T-helper 1 cell treated with Interleukin-12 subunit alpha and Interleukin-12 subunit beta and Interleukin-4 antibody, amounts not matched to agents 30 μg/mL and 1 μg/mL, for 36 hours (primary cell): ENCODE measurements around the gene UFD1.
"Not testable (repeated sequence)": the region's sequence is repeated elsewhere in the genome, so short reads cannot be mapped to it uniquely, and the experiment has no call there.

Experiments
- H3K27ac Mint-ChIP-seq: one replicate; pipeline ENCODE4 v1.8.0; 2021; ENCODE audit warnings: mild to moderate bottlenecking, mixed read lengths
- H3K27me3 Mint-ChIP-seq: one replicate; pipeline ENCODE4 v1.8.0; 2021; ENCODE audit warnings: low read depth, mixed read lengths
- H3K36me3 Mint-ChIP-seq: one replicate; pipeline ENCODE4 v1.8.0; 2021; ENCODE audit warnings: low read depth, mixed read lengths
- H3K4me1 Mint-ChIP-seq: one replicate; pipeline ENCODE4 v1.8.0; 2021; ENCODE audit warnings: low read depth, mixed read lengths
- H3K4me3 Mint-ChIP-seq: one replicate; pipeline ENCODE4 v1.8.0; 2021; ENCODE audit warnings: mild to moderate bottlenecking, moderate library complexity, mixed read lengths
- H3K9me3 Mint-ChIP-seq: one replicate; pipeline ENCODE4 v1.8.0; 2021; ENCODE audit warnings: mixed read lengths

The UFD1 gene

DNA sequence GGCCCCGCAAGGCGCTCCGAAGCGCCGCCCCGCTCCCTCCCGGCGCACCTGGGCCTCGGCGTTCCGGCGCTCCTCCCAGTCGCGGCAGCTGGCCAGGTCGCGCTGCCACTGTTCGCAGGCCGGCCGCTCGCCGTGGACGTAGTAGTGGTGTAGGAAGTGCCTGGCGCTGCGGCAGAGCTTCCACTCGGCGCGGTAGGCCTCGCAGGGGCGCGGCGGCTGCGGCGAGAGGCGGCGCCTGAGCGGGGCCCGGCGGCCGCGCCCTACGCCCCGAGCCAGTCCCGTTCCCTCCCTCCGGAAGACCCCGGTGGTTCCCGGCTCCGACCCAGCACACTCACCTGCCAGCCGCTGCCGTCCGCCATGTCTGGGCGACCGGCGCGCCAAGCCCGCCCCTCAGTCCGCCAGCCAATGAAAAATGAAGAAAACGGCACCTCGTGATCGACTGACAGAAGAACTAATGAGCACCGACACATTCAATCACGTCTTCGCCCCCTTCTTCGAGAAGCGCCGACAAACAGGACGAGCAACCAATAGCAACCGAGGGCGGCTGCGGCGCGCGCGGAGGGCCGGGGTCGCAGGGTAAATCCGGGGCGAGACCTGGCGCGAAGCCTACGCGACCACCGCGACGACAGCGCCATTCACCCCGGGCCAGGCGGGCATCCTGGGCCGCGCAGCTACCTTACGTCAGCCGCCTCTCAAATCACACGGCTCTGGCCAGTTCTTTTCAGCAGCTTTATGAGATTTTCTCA, 31.5 kb downstream of the UFD1 start, which contains the start of gene C22orf39:
C22orf39 (minus strand) TSS at position 382 of the 746 bp plus-strand sequence; CDS start at position 359, 23 bp downstream.
- no peaks in the 10 kb centered on the region for H3K27me3 Mint-ChIP-seq
- H3K4me1 Mint-ChIP-seq = peaks cover 33% of the 10 kb centered on the region
- H3K27ac Mint-ChIP-seq = peak within 1 kb of the TSS; percentile 99
- no peaks in the 10 kb centered on the region for H3K9me3 Mint-ChIP-seq
- H3K36me3 Mint-ChIP-seq = peaks cover 24% of the 10 kb centered on the region
- H3K4me3 Mint-ChIP-seq = peak within 1 kb of the TSS; percentile 100

DNA sequence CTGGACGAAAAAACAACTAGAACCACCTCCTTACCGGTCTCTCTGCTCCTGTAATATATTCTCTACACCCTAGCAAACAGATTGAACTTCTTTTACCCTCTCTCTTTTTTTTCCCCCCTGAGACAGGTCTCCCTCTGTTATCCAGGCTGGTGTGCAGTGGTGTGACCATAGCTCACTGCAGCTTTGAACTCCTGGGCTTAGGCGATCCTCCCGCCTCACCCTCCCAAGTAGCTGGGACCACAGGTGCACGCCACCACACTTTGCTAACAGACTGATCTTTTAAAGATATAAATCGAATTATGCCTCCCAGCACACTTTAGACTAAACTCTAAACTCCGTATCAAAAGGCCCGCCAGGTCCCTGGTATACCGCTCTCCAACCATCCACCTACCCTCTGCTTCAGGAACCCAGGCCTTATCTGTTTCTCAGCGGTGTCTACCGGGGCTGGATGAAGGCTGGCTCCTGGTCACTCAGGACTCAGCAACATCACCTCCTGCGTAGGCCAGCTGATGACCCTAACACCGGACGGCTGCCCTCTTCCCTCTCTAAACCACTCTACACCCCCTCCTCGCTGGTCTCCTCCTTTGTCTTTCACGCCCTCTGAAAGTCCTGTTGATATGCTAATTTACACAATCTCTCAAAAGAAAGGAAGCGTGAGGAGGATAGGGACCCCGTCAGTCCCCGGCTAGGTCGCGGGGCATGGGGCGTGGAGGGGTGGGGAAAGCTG, 32.2 kb downstream of the UFD1 start:
- Mint-ChIP-seq H3K36me3 (peaks cover 22% of the 10 kb centered on the region), H3K27me3 (no peaks in the 10 kb centered on the region), H3K9me3 (no peaks in the 10 kb centered on the region), H3K4me3 (peak overlapping the region; percentile 100), H3K4me1 (peaks cover 33% of the 10 kb centered on the region), H3K27ac (peak overlapping the region; percentile 80)

DNA sequence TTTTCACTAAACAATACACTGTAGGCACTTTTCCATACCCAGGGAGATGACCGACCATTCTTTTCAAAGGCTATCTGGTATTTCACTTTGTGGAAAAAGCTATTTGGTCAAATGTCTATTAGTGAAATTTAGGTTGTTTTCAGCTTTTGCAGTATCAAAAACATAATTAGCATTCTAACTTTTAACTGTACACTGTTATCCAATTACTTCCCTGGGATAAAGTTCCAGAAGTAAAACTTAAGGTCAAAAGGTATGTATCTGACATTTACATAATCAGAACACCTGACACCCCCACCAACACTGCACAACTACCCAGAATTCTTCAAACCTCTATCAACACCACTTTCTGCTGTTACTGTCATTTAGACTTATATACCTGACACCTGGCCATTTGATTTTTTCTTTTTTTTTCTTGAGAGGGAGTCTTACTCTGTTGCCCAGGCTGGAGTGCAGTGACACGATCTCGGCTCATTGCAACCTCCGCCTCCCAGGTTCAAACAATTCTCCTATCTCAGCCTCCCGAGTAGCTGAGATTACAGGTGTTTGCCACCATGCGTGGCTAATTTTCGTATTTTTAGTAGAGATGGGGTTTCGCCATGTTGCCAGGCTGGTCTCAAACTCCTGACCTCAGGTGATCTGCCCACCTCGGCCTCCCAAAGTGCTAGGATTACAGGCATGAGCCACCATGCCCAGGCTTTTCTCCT, 33.6 kb downstream of the UFD1 start:
- Mint-ChIP-seq H3K27ac (peak overlapping the region; percentile 29), H3K4me1 (peaks cover 33% of the 10 kb centered on the region), H3K36me3 (peaks cover 18% of the 10 kb centered on the region), H3K4me3 (peak overlapping the region; percentile 14)
- H3K9me3 Mint-ChIP-seq, H3K27me3 Mint-ChIP-seq: not testable (repeated sequence)

DNA sequence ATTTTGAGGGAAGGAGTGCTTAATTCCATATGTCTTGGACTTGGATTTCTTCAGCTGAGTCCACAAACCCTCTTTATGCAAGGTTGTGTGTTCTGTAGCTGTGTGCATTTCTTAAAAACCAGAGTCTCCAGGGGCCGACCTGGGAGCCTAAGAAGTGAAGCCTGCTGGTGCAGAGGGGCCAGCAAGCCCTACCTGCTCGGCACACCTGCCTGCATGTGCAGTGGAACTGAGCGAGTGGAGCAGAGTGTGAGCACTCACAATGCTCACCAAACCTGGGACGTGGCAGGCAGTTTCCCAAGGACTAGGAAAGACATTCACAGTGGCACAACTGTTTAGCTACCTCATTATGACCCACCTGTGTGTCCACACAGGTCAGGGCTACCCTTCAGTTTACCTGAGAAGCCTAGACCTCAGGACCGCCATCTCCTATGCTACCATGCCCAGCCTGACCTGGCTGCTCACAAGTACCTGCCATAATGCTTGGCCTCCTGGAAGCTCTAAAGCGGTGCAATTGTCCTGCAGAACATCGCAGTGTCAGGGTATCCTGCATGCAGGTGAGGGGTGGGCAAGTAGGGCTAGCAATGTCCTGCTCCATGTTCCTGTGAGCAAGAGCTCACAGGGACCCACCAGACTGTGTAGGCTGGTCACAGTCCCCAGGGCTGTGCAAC, 35.3 kb downstream of the UFD1 start:
- Mint-ChIP-seq H3K4me1 (peaks cover 26% of the 10 kb centered on the region), H3K36me3 (peaks cover 19% of the 10 kb centered on the region), H3K9me3 (no peaks in the 10 kb centered on the region), H3K27me3 (no peaks in the 10 kb centered on the region), H3K4me3 (no peak overlapping the region), H3K27ac (no peak overlapping the region)

DNA sequence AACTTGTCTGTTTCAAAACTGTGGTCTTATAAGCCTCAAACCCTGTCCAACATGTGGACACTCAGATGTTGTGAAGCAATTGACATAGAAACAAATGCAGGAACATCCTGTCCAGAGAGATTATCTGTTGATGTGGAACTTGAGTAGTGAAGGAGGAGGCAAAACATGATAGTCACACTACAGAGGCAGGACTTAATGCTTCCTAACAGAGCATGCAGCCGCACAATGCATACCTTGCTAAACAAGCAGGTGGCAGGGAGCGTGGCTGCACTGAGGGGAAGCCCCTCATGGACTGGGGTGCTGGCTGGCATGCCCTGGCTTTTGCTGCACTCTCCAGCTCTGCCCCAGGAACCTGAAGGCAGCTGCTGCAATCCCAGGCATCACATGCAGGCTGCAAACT, 36.8 kb downstream of the UFD1 start:
- Mint-ChIP-seq H3K27ac (no peak overlapping the region), H3K27me3 (no peaks in the 10 kb centered on the region), H3K9me3 (no peaks in the 10 kb centered on the region), H3K4me1 (peaks cover 18% of the 10 kb centered on the region), H3K4me3 (no peak overlapping the region), H3K36me3 (peaks cover 19% of the 10 kb centered on the region)

DNA sequence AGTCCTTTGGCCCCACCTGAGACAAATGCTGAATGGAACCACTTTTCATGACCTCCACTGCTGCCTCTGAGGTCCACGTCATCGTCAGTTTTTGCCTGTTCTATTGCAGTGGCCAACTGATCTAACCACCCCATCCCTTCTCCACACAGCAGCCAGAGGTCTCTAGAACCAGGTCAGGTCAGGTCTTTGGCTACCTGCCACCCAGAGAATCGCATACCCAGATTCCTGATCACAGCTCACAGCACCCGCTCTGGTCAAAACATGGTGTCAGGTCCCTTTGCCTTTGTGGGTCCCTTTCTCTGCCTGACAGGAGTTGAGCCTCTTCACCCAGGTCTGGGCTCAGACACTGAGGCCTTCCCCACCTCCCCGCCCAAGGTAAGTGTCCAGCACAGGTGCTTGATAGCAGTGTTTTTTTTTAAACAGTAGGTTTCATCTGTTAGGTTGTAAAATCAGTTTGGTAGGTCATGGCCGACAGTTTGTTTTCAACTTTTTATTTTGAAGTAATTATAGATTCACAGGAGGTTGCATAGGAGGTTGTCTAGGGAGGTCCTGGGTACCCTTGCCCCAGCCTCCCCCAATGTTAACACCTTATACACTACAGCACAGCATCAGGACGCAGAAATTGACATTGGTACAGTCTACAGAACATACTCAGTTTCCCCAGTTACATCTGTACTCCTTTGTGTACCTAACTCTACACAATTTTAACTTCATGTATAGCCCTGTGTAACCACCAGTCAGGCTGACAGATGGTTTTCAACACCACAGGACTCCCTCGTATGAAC, 38.4 kb downstream of the UFD1 start:
- peaks cover 15% of the 10 kb centered on the region for H3K36me3 Mint-ChIP-seq

DNA sequence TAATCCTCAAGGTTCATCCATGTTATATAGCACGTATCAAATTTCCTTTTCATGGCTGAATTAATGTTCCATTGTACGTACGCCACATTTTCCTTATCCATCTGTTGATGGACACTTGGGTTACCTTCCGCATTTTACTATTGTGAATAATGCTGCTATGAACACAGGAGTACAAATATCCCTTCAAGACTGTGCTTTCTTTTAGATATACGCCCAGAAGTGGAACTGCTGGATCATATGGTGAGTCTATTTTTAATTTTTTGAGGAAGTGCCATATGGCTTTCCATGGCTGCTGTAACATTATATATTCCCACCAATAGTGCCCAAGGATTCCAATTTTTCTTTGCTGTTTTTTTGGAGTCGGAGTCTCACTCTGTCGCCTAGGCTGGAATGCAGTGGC, 40.7 kb downstream of the UFD1 start:
- Mint-ChIP-seq H3K9me3 (no peaks in the 10 kb centered on the region), H3K27ac (no peak overlapping the region)

More for the DNA sequence above, 38.4 kb downstream of the UFD1 start:
- peaks cover 9% of the 10 kb centered on the region for H3K4me1 Mint-ChIP-seq
- no peak overlapping the region for H3K4me3 Mint-ChIP-seq
- no peaks in the 10 kb centered on the region for H3K27me3 Mint-ChIP-seq
- H3K27ac Mint-ChIP-seq = no peak overlapping the region
- no peaks in the 10 kb centered on the region for H3K9me3 Mint-ChIP-seq

DNA sequence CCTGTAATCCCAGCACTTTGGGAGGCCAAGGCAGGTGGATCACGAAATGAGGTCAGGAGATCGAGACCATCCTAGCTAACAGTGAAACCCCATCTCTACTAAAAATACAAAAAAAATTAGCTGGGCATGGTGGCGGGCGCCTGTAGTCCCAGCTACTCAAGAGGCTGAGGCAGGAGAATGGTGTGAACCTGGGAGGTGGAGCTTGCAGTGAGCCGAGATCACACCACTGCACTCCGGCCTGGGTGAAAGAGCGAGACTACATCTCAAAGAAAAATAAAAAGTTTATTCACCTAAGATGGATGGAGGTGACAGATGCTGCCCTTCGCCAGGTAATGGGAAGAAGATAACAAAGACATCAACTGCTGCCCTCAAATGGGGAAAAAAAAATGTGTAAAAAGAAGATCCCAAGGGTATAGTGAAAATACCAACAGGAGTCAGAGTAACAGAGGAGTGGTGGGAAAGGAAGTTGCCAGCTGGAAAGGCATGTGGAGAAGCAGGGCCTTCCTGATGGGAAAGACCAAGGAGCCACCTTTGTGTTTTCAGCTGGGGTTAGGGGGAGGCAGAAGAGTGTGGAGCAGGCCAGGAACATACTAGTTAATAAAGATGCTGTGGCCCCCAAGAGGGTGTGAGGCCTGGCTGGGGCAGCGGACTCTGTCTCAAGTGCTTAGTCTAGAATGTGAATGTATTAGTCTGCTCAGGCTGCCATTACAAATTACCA, 42.4 kb downstream of the UFD1 start:
- not testable (repeated sequence) for H3K27ac Mint-ChIP-seq

More for the DNA sequence above, 40.7 kb downstream of the UFD1 start:
- Mint-ChIP-seq H3K4me1 (peaks cover 4% of the 10 kb centered on the region), H3K27me3 (no peaks in the 10 kb centered on the region), H3K36me3 (peaks cover 16% of the 10 kb centered on the region), H3K4me3 (no peak overlapping the region)

DNA sequence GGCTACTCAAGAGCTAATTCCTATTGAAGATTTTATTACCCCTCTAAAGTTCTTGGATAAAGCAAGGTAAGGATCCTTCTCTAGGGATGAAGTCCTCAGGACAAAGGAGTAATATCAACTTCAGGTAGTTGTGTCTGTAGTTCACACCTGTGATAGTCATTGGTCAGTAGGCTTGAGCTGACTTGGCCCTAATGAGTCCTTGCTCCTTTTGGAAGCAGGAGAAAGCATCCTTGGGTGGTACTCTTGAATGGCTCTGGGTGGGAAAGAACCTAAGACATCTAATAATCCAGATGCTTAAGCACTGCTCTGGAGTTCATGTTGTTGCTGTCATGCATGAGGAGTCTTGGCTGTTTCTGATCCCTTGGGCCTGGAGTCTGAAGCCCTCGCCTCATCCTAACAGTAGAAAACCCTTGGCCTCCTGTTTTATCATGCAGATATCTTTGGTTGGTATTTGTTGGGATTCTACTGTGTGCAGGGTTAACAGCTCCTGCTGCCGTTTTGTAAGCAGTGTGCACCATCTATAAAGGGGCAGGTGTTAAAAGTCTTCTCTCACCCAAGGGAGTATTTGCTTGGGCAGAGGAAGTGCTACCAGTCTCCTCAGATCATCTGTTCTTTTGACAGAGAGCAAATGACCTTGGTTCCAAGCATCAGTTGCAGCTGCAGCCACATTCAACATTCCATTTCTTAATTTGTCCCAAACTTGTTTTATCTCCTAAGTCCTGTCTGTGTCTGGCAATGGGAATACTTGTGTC, 44.0 kb downstream of the UFD1 start:
- Mint-ChIP-seq H3K9me3 (no peaks in the 10 kb centered on the region), H3K27me3 (no peaks in the 10 kb centered on the region), H3K4me3 (no peak overlapping the region), H3K4me1 (peaks cover 7% of the 10 kb centered on the region), H3K36me3 (peaks cover 14% of the 10 kb centered on the region), H3K27ac (no peak overlapping the region)

More for the DNA sequence above, 42.4 kb downstream of the UFD1 start:
- H3K36me3 Mint-ChIP-seq = peaks cover 16% of the 10 kb centered on the region
- H3K4me3 Mint-ChIP-seq, H3K4me1 Mint-ChIP-seq, H3K27me3 Mint-ChIP-seq, H3K9me3 Mint-ChIP-seq: not testable (repeated sequence)

DNA sequence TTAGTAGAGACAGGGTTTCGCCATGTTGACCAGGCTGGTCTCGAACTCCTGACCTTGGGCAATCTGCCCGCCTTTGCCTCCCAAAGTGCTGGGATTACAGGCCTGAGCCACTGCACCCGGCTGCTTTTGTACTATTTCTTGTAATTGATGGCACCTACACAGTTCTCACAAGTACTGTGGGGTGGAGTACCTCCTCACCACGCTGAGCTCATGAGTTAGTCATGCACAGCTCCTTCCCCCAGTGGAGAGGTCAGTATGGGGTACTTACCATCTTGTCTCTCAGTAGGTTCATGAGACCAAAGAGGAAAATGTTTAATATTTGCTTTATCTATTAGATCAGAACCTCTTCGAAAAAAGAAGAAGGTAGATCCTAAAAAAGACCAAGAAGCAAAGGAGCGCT, 44.6 kb downstream of the UFD1 start:
- Mint-ChIP-seq H3K36me3 (peaks cover 20% of the 10 kb centered on the region), H3K4me3 (peak overlapping the region; percentile 25), H3K27ac (peak overlapping the region; percentile 55), H3K27me3 (no peaks in the 10 kb centered on the region), H3K4me1 (peaks cover 14% of the 10 kb centered on the region), H3K9me3 (no peaks in the 10 kb centered on the region)

DNA sequence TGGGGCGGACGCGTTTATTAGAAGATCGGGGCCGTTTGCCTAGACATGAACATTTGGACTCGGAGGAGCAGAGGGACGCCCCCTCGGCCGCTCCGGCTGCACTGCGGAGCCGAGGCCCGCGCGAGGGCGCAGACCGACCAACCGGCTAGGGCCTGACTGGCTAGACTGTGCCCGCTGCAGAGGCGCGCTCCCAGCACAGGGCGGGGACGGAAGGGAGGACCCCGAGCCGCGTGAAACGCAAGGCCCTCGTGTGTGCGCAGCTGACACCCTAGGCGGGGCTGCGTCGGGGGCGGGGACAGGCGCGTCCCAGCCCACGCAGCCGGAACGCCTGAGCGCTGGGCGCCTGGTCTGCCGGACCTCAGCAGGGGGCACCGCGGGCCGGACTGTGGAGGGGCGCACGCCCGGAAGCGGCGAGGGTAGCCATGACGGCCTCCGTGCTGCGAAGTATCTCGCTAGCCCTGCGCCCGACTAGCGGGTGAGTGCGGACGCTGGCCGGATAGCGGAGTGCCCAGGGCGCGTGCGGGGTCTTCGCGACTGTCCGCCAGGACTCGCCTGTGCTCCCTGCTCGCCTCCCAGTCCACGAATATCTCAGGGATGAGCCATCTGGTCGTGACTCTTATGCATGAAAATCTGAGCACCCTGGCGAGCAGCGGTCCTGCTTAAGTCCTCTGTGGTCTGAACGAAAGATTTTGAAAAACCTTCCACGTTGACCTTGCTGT, 46.7 kb downstream of the UFD1 start, which contains the start of gene MRPL40:
MRPL40 (plus strand) TSS at position 413 of the 719 bp plus-strand sequence; CDS start at position 423, 10 bp downstream.
- peaks cover 24% of the 10 kb centered on the region for H3K4me1 Mint-ChIP-seq
- peaks cover 23% of the 10 kb centered on the region for H3K36me3 Mint-ChIP-seq
- peak within 1 kb of the TSS; percentile 87 for H3K4me3 Mint-ChIP-seq

DNA sequence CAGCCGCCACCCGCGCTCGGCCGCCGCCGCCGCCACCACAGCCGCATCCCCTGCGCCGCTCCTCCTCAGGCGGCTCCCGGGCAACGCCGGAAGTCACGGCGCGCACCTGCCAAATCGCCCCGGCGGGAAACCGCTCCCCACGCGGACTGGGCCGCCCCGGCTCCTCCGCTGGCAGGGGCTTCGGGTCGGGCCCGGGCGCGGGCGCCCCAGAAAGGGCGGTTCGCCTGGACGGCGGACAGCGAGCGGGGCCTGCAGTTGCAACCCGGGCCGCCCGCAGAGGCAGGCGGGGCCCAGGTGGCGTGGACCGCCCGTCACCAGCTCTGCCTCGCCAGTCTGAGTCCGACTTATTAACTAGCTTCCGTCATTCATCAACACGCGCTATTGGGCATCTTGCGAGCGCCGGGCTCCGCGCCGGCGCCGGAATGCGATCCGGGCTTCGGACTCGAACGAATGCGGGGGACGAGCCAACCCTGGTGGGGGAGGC, 47.3 kb downstream of the UFD1 start, which contains the start of gene HIRA:
HIRA (minus strand) TSS at position 85 of the 484 bp plus-strand sequence. CDS start 257 bp downstream, outside the sequence.
- peak within 1 kb of the TSS; percentile 91 for H3K27ac Mint-ChIP-seq
- H3K9me3 Mint-ChIP-seq = no peaks in the 10 kb centered on the region
- H3K36me3 Mint-ChIP-seq = peaks cover 28% of the 10 kb centered on the region
- peak within 1 kb of the TSS; percentile 94 for H3K4me3 Mint-ChIP-seq
- H3K4me1 Mint-ChIP-seq = peaks cover 28% of the 10 kb centered on the region
- no peaks in the 10 kb centered on the region for H3K27me3 Mint-ChIP-seq

More for the DNA sequence above, 46.7 kb downstream of the UFD1 start, which contains the start of gene MRPL40:
- Mint-ChIP-seq H3K27me3 (no peaks in the 10 kb centered on the region), H3K27ac (peak within 1 kb of the TSS; percentile 91), H3K9me3 (no peaks in the 10 kb centered on the region)
